ENCODE results near the gene LTO1.

GRCh38 chr11:69680688-69681087 is 5.5 kb upstream of the LTO1 start:
- TF ChIP-seq GATA2 (IDR thresholded peaks at IDR 0.05; ENCODE audit: low read depth, low read length) (no peak), GATA3 (IDR thresholded peaks at IDR 0.05; ENCODE audit: low read depth, low read length) (no peak)

All from SH-SY5Y (cell line).